ENCODE measurements around the gene WDR45B. TPM values are rescaled to one million over a fixed set of nuclear protein-coding genes. Genes with fewer than 3 reads are reported as not detected.

The WDR45B gene
- total RNA-seq, 1 experiment from 2014 or later, result 68.2 TPM

GRCh38 chr17:82629748-82630147 lies 18.5 kb downstream of the WDR45B start:
- no peak for DNase-seq (ENCODE audit: low spot score)

GRCh38 chr17:82627405-82627804 lies 20.8 kb downstream of the WDR45B start:
- DNase-seq (ENCODE audit: low spot score), result no peak

DNA sequence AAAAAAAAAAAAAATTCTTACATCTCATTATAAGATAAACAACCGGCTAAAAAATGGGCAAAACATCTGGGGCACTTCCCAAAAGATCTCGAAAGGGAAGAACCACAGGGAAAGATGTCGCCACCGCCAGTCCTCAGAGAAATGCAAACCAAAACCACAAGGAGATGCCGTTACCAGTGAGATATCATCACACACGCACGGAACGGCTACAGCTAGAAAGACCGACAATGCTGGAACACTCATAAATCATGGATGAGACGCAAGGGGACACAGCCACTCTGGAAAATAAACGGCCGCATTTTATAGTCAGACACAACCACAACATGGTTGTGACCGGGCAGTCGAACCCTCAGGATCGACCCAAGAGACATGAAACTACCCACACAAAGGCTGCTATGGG lies 24.5 kb downstream of the WDR45B start:
- no peak for DNase-seq (ENCODE audit: low spot score)

GRCh38 chr17:82619641-82620040 lies 28.6 kb downstream of the WDR45B start:
- no peak for DNase-seq (ENCODE audit: low spot score)

GRCh38 chr17:82619211-82619610 lies 29.0 kb downstream of the WDR45B start:
- DNase-seq (ENCODE audit: low spot score), result no peak

DNA sequence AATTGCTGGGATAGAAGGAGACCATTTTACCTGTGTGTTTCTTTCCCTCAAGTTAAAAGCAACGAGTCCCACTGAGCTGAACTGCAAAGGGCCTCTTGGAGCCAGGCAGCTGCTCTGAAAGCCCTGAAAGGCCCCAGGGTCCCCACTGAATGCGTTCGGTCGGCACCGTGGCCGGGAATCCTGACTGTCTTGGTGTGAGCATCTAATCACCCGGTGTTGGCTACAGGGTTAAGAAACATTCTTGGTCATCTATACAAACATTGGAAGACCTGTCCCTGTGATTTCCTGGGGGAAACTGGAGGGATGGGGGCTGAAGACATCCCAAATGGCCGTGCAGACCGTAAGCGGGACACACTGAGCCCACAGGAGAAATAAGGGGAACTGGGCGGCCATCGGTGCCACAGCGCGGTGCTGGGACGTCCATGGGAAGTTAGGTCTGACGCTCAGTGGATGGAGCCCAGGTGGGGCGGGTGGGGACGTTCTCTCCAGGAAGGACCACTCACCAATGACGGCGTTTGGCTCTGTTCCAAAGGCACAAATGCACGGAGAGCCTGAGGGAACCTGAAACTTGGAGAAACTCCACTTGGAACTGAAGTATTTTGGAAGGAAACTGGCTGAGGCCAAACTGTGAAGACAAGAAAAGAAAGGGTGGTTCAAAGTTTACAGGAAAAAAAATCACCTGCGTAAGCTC lies 32.1 kb downstream of the WDR45B start:
- no peak for DNase-seq (ENCODE audit: low spot score)

- DNase-seq (ENCODE audit: low spot score), result no peak
Measured at GRCh38 chr17:82615084-82616020, 32.9 kb downstream of the WDR45B start.

DNA sequence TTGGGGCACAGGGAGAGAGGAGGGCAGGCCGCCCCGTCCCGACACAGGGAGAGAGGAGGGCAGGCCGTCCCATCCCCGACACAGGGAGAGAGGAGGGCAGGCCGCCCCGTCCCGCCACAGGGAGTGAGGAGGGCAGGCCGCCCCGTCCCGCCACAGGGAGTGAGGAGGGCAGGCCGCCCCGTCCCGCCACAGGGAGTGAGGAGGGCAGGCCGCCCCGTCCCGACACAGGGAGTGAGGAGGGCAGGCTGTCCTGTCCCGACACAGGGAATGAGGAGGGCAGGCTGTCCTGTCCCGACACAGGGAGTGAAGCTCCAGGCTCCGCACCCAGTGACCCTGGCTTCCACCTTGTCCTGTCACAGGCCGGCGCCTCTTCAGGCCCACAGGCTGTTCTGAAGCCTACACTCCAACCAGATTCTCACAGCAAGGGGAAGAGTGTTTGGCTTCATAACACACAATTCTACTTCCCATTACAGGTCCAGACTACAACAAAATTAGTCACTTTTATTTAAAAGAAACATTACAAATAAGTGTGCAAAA lies 34.1 kb downstream of the WDR45B start:
- no peak for DNase-seq (ENCODE audit: low spot score)

DNA sequence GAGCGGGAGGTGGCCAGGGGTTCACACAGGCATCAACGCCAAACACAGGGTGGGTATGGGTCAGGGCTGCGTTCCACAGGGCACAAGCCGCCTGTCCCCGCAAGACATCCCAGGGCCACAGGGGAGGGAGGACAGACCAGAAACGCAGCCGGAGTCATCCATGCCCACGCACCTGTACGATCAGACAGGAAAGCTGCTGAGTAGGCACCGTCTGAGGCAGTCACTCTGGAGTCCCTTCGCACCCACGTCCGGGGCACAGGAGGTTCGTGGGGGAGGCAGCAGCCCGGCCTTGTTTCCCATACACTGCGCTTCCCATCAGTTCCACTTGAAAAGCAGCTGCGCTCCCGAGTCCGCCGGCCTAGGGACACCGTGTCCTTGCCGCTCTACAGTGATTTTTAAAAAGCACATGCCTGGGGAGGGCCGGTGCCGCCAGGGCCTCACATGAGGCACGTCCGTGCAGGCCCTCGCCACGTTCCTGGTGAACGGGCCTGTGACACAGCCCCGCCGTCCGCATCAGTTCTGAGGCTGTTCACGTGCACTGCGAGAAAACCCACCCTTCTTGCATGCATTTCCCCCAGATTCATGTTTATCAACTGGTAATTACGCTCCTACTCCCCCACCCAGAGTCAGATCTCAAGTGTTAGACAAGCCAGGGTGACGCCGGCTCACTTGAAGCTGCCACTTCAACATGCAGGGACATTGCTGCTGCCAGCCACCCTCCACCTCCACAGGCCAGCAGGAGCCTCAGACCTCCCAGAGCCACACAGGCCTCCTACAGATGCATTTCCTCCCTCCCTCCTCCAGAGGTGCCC lies 34.8 kb downstream of the WDR45B start:
- no peak for DNase-seq (ENCODE audit: low spot score)

- no peak for DNase-seq (ENCODE audit: low spot score)
Measured at GRCh38 chr17:82611140-82612058, 36.8 kb downstream of the WDR45B start.

GRCh38 chr17:82609655-82610054 lies 38.6 kb downstream of the WDR45B start:
- no peak for DNase-seq (ENCODE audit: low spot score)

GRCh38 chr17:82608816-82609215 lies 39.4 kb downstream of the WDR45B start:
- no peak for DNase-seq (ENCODE audit: low spot score)

DNA sequence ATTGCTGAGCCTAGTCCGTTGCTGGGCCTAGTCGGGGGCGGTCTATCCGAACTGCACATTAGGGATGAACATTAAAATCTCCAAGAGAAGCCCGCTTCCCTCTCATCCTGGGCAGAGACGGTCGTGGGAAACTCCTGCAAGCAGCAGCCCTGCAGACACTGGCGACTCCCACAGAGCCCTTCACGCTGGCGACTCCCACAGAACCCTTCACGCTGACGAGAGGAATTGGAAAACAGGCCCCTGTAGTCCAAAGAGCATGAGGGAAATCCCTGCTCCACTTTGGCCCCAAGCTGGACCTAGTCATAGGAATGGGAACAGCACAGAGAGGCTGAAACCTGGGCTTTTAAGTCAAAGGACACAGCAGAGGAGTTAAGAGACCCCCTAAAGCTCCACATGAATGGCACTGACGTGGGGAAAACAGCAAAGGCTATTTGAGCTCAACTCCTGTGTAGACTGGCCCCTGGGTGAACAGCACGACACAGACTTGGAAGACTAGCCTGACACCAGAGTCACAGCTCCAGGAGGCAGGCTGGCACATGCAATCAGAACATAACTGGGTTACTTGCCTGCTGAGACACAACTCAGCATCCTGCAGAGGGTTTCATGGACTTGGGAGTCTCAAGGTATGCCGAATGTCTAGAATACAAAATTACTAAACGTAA lies 42.2 kb downstream of the WDR45B start:
- no peak for DNase-seq (ENCODE audit: low spot score)

GRCh38 chr17:82604532-82604931 lies 43.7 kb downstream of the WDR45B start:
- DNase-seq (ENCODE audit: low spot score), result no peak

DNA sequence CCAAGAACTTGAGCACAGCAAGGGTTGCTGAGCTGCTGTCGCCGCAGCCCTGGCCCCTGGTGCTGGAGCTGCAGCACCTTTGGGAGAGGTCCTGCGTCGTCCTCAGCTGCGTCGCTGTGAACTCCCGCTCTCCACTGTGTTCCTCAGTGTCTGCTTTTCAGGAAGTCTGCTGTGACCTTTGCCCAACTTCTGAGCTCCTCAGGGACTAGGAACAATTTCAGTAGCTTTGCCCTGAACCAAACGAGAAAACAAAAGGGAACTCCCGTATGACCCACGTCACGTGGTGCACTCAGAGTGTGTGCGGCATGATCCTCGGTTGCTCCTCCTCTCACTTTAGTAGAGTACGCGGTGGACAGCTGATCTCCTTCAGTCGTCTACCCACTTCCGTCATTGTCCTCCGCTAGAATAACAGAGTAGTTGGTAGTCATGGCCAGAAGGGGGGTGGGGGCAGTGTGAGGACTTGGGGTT lies 44.2 kb downstream of the WDR45B start:
- no peak for DNase-seq (ENCODE audit: low spot score)

DNA sequence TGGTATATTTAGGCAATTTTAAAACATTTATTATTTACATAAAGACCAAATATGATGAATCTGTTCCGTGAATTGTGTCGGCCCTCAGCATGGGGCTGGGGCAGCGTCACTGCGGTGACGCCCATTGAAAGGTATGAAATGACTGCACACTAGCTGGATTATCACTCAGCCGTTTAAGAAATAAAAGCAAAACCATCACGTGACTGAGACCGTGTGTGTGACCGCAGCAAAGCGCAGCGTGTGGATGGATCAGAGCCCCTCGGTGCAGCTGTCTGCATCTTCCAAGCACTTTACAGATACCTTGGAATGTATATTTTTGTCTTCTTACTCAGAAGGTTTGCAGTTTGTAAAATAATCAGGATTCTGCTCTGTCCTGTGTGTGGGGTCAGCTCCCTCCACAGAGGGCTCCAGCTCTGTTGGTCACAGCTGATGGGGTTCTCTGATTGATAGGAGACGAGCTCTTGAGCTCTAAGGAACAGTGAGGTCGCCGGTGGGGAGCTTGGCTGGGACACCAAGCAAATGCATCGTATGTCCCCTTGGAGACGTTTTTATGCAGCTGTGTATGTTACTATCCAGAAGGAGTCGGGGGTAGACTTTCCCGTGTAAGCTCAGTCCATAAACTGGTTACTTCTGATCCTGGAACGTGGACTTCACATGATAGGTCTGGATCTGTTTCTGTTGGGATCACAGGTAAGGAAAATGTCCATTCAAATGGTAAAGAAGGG lies 45.1 kb downstream of the WDR45B start:
- no peak for DNase-seq (ENCODE audit: low spot score)

- no peak for DNase-seq (ENCODE audit: low spot score)
Measured at GRCh38 chr17:82602487-82602886, 45.8 kb downstream of the WDR45B start.

- no peak for DNase-seq (ENCODE audit: low spot score)
Measured at GRCh38 chr17:82601447-82602000, 46.7 kb downstream of the WDR45B start.

All from H4 (cell line).